ENCODE measurements around the gene HSF4.
A peak's percentile ranks its signal among the peaks of the same experiment; 100 is the strongest.

The HSF4 gene

GRCh38 chr16:67174706-67175231, 10.2 kb downstream of the HSF4 start:
- in situ Hi-C loops (cut with HindIII; ENCODE audit: low pct_unique_long_range_greater_than_20kb, low sequenced_read_pairs), result no loop called here
- TF ChIP-seq JUND (IDR thresholded peaks at IDR 0.05; ENCODE audit: low read depth), result no peak
- no peak for DNase-seq (ENCODE audit: low read depth in 1 of 2, low spot score in 1 of 2)

- TF ChIP-seq JUND (IDR thresholded peaks at IDR 0.05; ENCODE audit: low read depth), result no peak
- no peak for DNase-seq (ENCODE audit: low read depth in 1 of 2, low spot score in 1 of 2)
- in situ Hi-C loops (cut with HindIII; ENCODE audit: low pct_unique_long_range_greater_than_20kb, low sequenced_read_pairs), result no loop called here
Observed at GRCh38 chr16:67176662-67177061, 12.1 kb downstream of the HSF4 start.

GRCh38 chr16:67177743-67178699, 13.5 kb downstream of the HSF4 start:
- peak; percentile 97 for DNase-seq (ENCODE audit: low read depth in 1 of 2, low spot score in 1 of 2)
- TF ChIP-seq JUND (IDR thresholded peaks at IDR 0.05; ENCODE audit: low read depth), result no peak
- in situ Hi-C loops (cut with HindIII; ENCODE audit: low pct_unique_long_range_greater_than_20kb, low sequenced_read_pairs), result no loop called here

GRCh38 chr16:67179421-67180080, 15.0 kb downstream of the HSF4 start:
- no peak for TF ChIP-seq JUND (IDR thresholded peaks at IDR 0.05; ENCODE audit: low read depth)
- DNase-seq (ENCODE audit: low read depth in 1 of 2, low spot score in 1 of 2), result peak in 1 of 2 experiments; percentile 55
- in situ Hi-C loops (cut with HindIII; ENCODE audit: low pct_unique_long_range_greater_than_20kb, low sequenced_read_pairs), result no loop called here

GRCh38 chr16:67180166-67180565, 15.6 kb downstream of the HSF4 start:
- in situ Hi-C loops (cut with HindIII; ENCODE audit: low pct_unique_long_range_greater_than_20kb, low sequenced_read_pairs), result no loop called here
- no peak for DNase-seq (ENCODE audit: low read depth in 1 of 2, low spot score in 1 of 2)
- no peak for TF ChIP-seq JUND (IDR thresholded peaks at IDR 0.05; ENCODE audit: low read depth)

GRCh38 chr16:67181346-67181745, 16.8 kb downstream of the HSF4 start:
- TF ChIP-seq JUND (IDR thresholded peaks at IDR 0.05; ENCODE audit: low read depth), result no peak
- DNase-seq (ENCODE audit: low read depth in 1 of 2, low spot score in 1 of 2), result no peak
- in situ Hi-C loops (cut with HindIII; ENCODE audit: low pct_unique_long_range_greater_than_20kb, low sequenced_read_pairs), result no loop called here

GRCh38 chr16:67182288-67182687, 17.7 kb downstream of the HSF4 start:
- no peak for TF ChIP-seq JUND (IDR thresholded peaks at IDR 0.05; ENCODE audit: low read depth)
- in situ Hi-C loops (cut with HindIII; ENCODE audit: low pct_unique_long_range_greater_than_20kb, low sequenced_read_pairs), result no loop called here
- DNase-seq (ENCODE audit: low read depth in 1 of 2, low spot score in 1 of 2), result peak in 1 of 2 experiments; percentile 60

- DNase-seq (ENCODE audit: low read depth in 1 of 2, low spot score in 1 of 2), result no peak
- in situ Hi-C loops (cut with HindIII; ENCODE audit: low pct_unique_long_range_greater_than_20kb, low sequenced_read_pairs), result no loop called here
- no peak for TF ChIP-seq JUND (IDR thresholded peaks at IDR 0.05; ENCODE audit: low read depth)
Observed at GRCh38 chr16:67183284-67183626, 18.7 kb downstream of the HSF4 start.

GRCh38 chr16:67183627-67184452, 19.3 kb downstream of the HSF4 start, which contains the start of gene MATCAP1:
TSS of gene MATCAP1 (minus strand) at chr16:67183963. CDS start at chr16:67180610, 3,353 bp downstream.
- no peak for TF ChIP-seq JUND (IDR thresholded peaks at IDR 0.05; ENCODE audit: low read depth)
- in situ Hi-C loops (cut with HindIII; ENCODE audit: low pct_unique_long_range_greater_than_20kb, low sequenced_read_pairs), result no loop called here
- peak; percentile 97 to 98 for DNase-seq (ENCODE audit: low read depth in 1 of 2, low spot score in 1 of 2)

GRCh38 chr16:67184453-67184994, 20.0 kb downstream of the HSF4 start:
- peak in 1 of 2 experiments; percentile 39 for DNase-seq (ENCODE audit: low read depth in 1 of 2, low spot score in 1 of 2)
- in situ Hi-C loops (cut with HindIII; ENCODE audit: low pct_unique_long_range_greater_than_20kb, low sequenced_read_pairs), result no loop called here
- no peak for TF ChIP-seq JUND (IDR thresholded peaks at IDR 0.05; ENCODE audit: low read depth)

- no peak for TF ChIP-seq JUND (IDR thresholded peaks at IDR 0.05; ENCODE audit: low read depth)
- DNase-seq (ENCODE audit: low read depth in 1 of 2, low spot score in 1 of 2), result peak; percentile 63 to 92
- in situ Hi-C loops (cut with HindIII; ENCODE audit: low pct_unique_long_range_greater_than_20kb, low sequenced_read_pairs), result no loop called here
Observed at GRCh38 chr16:67184995-67185650, 20.6 kb downstream of the HSF4 start.

Data from T47D (cell line).